ENCODE data around the gene WWOX. TPM values are rescaled to one million over a fixed set of nuclear protein-coding genes. Genes with fewer than 3 reads are reported as not detected.

Gene WWOX
- total RNA-seq, 1 experiment from 2014 or later, result 35.6 TPM

GRCh38 chr16:79074951-79075350 lies 975.5 kb downstream of the WWOX start:
- POLR2A ChIA-PET (ENCODE audit: unreplicated experiment), result no interaction called here
- no TSS peak for BruUV-seq (replicated peaks)

GRCh38 chr16:79076047-79076767 lies 976.8 kb downstream of the WWOX start:
- intact Hi-C loops (cut with micrococcal nuclease; ENCODE audit: unreplicated experiment), result no loop called here
- TF ChIP-seq EZH2 (IDR thresholded peaks at IDR 0.05; ENCODE audit: low read depth) (no peak), CTCF (conservative IDR thresholded peaks at IDR 0.05) (no peak)
- BruUV-seq (replicated peaks), result no TSS peak
- no peak overlapping the region for H3K4me3 ChIP-seq
- ChIA-PET POLR2A (ENCODE audit: unreplicated experiment) (no interaction called here), CTCF (no interaction called here)
- H2AFZ ChIP-seq, result no peak overlapping the region
- no peaks in the 10 kb centered on the region for H3K79me2 ChIP-seq (ENCODE audit: low read depth)
- H3K9me2 ChIP-seq (ENCODE audit: insufficient read depth), result no peaks in the 10 kb centered on the region
- H3K4me2 ChIP-seq, result no peak overlapping the region
- no peaks in the 10 kb centered on the region for H3K9me3 ChIP-seq (ENCODE audit: insufficient read depth, low read depth)
- H3K27me3 ChIP-seq (ENCODE audit: insufficient read depth, low read depth), result no peaks in the 10 kb centered on the region
- no peaks in the 10 kb centered on the region for H3K36me3 ChIP-seq (ENCODE audit: low read depth)
- H3K4me1 ChIP-seq (replicated peaks; ENCODE audit: insufficient read depth), result no peaks in the 10 kb centered on the region
- H3K27ac ChIP-seq, result no peak overlapping the region
- H3F3A ChIP-seq (ENCODE audit: insufficient read depth, low read depth), result no peaks in the 10 kb centered on the region
- H4K20me1 ChIP-seq (ENCODE audit: insufficient read depth), result no peaks in the 10 kb centered on the region
- DNase-seq, result no peak

More at GRCh38 chr16:79074951-79075350, 975.5 kb downstream of the WWOX start:
- Histone ChIP-seq H3K4me3 (no peak overlapping the region), H3K27me3 (ENCODE audit: insufficient read depth, low read depth) (no peaks in the 10 kb centered on the region), H2AFZ (no peak overlapping the region), H3K79me2 (ENCODE audit: low read depth) (no peaks in the 10 kb centered on the region), H3K9me3 (ENCODE audit: insufficient read depth, low read depth) (no peaks in the 10 kb centered on the region), H3F3A (ENCODE audit: insufficient read depth, low read depth) (no peaks in the 10 kb centered on the region), H3K4me2 (no peak overlapping the region), H3K27ac (no peak overlapping the region), H3K4me1 (replicated peaks; ENCODE audit: insufficient read depth) (no peaks in the 10 kb centered on the region), H3K36me3 (ENCODE audit: low read depth) (no peaks in the 10 kb centered on the region), H3K9me2 (ENCODE audit: insufficient read depth) (no peaks in the 10 kb centered on the region), H4K20me1 (ENCODE audit: insufficient read depth) (no peaks in the 10 kb centered on the region)
- no peak for DNase-seq
- CTCF ChIA-PET, result interaction anchor here (0.6 kb wide), 1 partner anchor 952 kb away, joined by 3 read pairs; no protein-coding TSS in a partner anchor
- no peak for TF ChIP-seq EZH2 (IDR thresholded peaks at IDR 0.05; ENCODE audit: low read depth)
- TF ChIP-seq CTCF (conservative IDR thresholded peaks at IDR 0.05), result no peak
- intact Hi-C loops (cut with micrococcal nuclease; ENCODE audit: unreplicated experiment), result no loop called here

- no peaks in the 10 kb centered on the region for H3K9me2 ChIP-seq (ENCODE audit: insufficient read depth)
- H3K4me2 ChIP-seq, result no peak overlapping the region
- no peaks in the 10 kb centered on the region for H3K79me2 ChIP-seq (ENCODE audit: low read depth)
- H2AFZ ChIP-seq, result no peak overlapping the region
- no peaks in the 10 kb centered on the region for H3K27me3 ChIP-seq (ENCODE audit: insufficient read depth, low read depth)
- POLR2A ChIA-PET (ENCODE audit: unreplicated experiment), result no interaction called here
- H3K36me3 ChIP-seq (ENCODE audit: low read depth), result no peaks in the 10 kb centered on the region
- TF ChIP-seq CTCF (conservative IDR thresholded peaks at IDR 0.05), result no peak
- TF ChIP-seq EZH2 (IDR thresholded peaks at IDR 0.05; ENCODE audit: low read depth), result no peak
- BruUV-seq (replicated peaks), result no TSS peak
- H3K9me3 ChIP-seq (ENCODE audit: insufficient read depth, low read depth), result no peaks in the 10 kb centered on the region
- intact Hi-C loops (cut with micrococcal nuclease; ENCODE audit: unreplicated experiment), result no loop called here
- CTCF ChIA-PET, result no interaction called here
- no peaks in the 10 kb centered on the region for H4K20me1 ChIP-seq (ENCODE audit: insufficient read depth)
- H3K4me3 ChIP-seq, result no peak overlapping the region
- H3F3A ChIP-seq (ENCODE audit: insufficient read depth, low read depth), result no peaks in the 10 kb centered on the region
- no peak for DNase-seq
- H3K27ac ChIP-seq, result no peak overlapping the region
- H3K4me1 ChIP-seq (replicated peaks; ENCODE audit: insufficient read depth), result no peaks in the 10 kb centered on the region
Observed at GRCh38 chr16:79077346-79077745, 977.9 kb downstream of the WWOX start.

Data from PC-9 (cell line).